Transverse colon (tissue), 3 donors: ENCODE results near the gene MMP26.

ENCODE experiments used
- EP300 ChIP-seq: sonication (generic); formaldehyde crosslinking; IDR thresholded peaks from one replicate; pipeline ENCODE4 v1.6.1; 2017; ENCODE audit warnings: antibody characterized with exemption, low read depth
- POLR2A ChIP-seq: fragments of 450-650 bp; IDR thresholded peaks from one replicate; pipeline ENCODE4 v1.6.1; 2016; ENCODE audit warnings: antibody characterized with exemption, mild to moderate bottlenecking, moderate library complexity
- TF ChIP-seq, protein P1 (sequence below), 5 experiments: fragments of 200-600 bp in 3 of 5; fragments of 450-650 bp in 2 of 5; sonication (generic) in 3 of 5; IDR thresholded peaks; 1 replicate in 2 of 5; 2 replicates in 3 of 5; pipeline ENCODE4 v1.5.1; 2016 to 2017; ENCODE audit warnings: antibody characterized with exemption in 5 of 5, inconsistent platforms in 3 of 5, mild to moderate bottlenecking in 2 of 5, moderate library complexity in 1 of 5

DNA sequence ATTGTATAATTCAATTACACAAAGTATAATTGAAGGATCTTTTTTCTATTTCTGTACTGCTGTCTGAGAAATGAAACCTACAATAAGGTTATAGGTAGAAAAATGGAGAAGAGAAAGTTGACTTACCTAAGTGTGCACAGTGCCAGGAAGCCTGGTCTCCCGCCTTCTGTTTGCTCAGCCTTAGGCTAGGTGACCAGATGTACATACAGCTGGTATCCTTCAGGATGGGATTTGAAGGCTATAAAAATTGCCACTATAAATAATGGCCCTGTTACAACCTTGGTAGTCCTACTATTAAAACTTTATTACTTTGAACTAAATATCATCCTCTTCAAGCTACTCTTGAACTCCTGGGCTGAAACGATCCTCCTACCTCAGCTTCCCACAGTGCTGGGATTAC, 26.6 kb upstream of the MMP26 start:
- TF ChIP-seq, protein P1, sequence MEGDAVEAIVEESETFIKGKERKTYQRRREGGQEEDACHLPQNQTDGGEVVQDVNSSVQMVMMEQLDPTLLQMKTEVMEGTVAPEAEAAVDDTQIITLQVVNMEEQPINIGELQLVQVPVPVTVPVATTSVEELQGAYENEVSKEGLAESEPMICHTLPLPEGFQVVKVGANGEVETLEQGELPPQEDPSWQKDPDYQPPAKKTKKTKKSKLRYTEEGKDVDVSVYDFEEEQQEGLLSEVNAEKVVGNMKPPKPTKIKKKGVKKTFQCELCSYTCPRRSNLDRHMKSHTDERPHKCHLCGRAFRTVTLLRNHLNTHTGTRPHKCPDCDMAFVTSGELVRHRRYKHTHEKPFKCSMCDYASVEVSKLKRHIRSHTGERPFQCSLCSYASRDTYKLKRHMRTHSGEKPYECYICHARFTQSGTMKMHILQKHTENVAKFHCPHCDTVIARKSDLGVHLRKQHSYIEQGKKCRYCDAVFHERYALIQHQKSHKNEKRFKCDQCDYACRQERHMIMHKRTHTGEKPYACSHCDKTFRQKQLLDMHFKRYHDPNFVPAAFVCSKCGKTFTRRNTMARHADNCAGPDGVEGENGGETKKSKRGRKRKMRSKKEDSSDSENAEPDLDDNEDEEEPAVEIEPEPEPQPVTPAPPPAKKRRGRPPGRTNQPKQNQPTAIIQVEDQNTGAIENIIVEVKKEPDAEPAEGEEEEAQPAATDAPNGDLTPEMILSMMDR (IDR thresholded peaks at IDR 0.05) = no peak
- no peak for TF ChIP-seq EP300
- TF ChIP-seq POLR2A = no peak
